ENCODE data around the gene FUT1.

DNA sequence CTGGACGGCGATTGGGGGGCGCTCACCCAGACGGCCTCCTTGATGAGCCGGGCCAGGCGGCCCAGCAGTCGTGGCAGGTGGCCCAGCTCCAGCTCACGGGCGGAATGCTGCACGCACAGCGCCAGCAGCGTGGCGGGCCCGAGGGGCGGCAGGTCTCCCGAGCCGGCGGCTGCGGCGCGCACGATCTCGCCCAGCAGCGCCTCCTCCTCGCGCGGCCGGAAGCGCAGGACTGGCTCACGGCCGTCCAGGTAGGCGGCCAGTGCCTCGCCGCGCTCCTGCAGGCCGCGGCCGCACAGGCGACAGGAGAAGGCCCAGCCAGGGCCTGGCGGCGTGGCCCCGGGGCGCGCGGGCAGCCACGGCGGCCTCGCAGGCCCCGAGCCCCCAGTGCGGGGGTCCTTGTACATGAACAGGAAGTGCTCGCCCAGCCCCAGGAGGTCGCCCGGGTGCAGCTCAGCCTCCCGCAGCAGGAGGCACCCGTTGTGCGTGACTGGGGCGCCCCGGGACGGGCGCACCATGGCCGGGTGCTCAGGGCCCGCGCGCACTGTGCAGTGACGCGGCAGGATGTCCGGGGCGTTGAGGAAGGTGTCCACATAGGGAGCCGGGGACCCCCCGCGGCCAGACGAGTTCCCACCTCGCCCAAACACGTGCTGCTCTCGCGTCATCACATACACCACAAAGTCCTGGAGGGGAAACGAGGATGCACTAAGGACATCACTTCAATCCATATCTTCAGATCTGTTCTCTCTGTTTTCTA is 23.4 kb downstream of the FUT1 start:
- TF ChIP-seq, protein P1, sequence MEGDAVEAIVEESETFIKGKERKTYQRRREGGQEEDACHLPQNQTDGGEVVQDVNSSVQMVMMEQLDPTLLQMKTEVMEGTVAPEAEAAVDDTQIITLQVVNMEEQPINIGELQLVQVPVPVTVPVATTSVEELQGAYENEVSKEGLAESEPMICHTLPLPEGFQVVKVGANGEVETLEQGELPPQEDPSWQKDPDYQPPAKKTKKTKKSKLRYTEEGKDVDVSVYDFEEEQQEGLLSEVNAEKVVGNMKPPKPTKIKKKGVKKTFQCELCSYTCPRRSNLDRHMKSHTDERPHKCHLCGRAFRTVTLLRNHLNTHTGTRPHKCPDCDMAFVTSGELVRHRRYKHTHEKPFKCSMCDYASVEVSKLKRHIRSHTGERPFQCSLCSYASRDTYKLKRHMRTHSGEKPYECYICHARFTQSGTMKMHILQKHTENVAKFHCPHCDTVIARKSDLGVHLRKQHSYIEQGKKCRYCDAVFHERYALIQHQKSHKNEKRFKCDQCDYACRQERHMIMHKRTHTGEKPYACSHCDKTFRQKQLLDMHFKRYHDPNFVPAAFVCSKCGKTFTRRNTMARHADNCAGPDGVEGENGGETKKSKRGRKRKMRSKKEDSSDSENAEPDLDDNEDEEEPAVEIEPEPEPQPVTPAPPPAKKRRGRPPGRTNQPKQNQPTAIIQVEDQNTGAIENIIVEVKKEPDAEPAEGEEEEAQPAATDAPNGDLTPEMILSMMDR (IDR thresholded peaks at IDR 0.05) = peak in 1 of 5 experiments; percentile 9
- TF ChIP-seq POLR2A (IDR thresholded peaks at IDR 0.05) (no peak), POLR2AphosphoS5 (IDR thresholded peaks at IDR 0.05) (no peak)
